Neuron (in vitro differentiated cells): ENCODE data around the gene DEF6.
"Not testable (repeated sequence)": the region's sequence is repeated elsewhere in the genome, so short reads cannot be mapped to it uniquely, and the experiment has no call there.

ENCODE experiments used
- H2AFZ ChIP-seq: one replicate; pipeline ENCODE4 v1.6.1; 2013; ENCODE audit warnings: low read depth, mild to moderate bottlenecking, inconsistent platforms, low read length, moderate library complexity
- H3K27me3 ChIP-seq: one replicate; pipeline ENCODE4 v1.6.1; 2013; ENCODE audit warnings: low read length; ENCODE audit not compliant: insufficient read depth
- H3K36me3 ChIP-seq: one replicate; pipeline ENCODE4 v1.6.1; 2013; ENCODE audit warnings: low read length; ENCODE audit not compliant: insufficient read depth
- H3K4me1 ChIP-seq: one replicate; pipeline ENCODE4 v1.6.1; 2013; ENCODE audit warnings: low read length; ENCODE audit not compliant: insufficient read depth
- H3K4me3 ChIP-seq: 2 replicates; pipeline ENCODE4 v1.5.1; 2013; ENCODE audit warnings: mild to moderate bottlenecking, low read length, moderate library complexity
- H3K9me3 ChIP-seq: one replicate; pipeline ENCODE4 v1.6.1; 2013; ENCODE audit warnings: low read length

DEF6 gene

DNA sequence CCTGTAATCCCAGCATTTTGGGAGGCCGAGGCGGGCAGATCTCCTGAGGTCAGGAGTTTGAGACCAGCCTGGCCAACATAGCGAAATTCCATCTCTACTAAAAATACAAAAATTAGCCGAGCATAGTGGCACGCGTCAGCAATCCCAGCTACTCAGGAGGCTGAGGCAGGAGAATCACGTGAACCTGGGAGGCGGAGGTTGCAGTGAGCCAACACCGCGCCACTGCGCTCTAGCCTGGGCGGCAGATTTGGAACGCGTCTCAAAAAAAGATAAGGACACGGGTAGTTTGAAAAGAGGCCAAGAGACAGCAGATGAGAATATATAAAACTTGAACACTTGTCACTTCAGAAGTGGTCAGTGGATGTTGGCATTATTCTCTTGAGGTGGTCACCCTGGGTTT, 9.5 kb downstream of the DEF6 start:
- not testable (repeated sequence) for H3K36me3 ChIP-seq, H3K27me3 ChIP-seq, H3K9me3 ChIP-seq, H3K4me3 ChIP-seq, H2AFZ ChIP-seq, H3K4me1 ChIP-seq

- H3K4me1 ChIP-seq, H3K9me3 ChIP-seq: not testable (repeated sequence)
These were observed 10.9 kb downstream of the DEF6 start for GRCh38 chr6:35308543-35308942.

DNA sequence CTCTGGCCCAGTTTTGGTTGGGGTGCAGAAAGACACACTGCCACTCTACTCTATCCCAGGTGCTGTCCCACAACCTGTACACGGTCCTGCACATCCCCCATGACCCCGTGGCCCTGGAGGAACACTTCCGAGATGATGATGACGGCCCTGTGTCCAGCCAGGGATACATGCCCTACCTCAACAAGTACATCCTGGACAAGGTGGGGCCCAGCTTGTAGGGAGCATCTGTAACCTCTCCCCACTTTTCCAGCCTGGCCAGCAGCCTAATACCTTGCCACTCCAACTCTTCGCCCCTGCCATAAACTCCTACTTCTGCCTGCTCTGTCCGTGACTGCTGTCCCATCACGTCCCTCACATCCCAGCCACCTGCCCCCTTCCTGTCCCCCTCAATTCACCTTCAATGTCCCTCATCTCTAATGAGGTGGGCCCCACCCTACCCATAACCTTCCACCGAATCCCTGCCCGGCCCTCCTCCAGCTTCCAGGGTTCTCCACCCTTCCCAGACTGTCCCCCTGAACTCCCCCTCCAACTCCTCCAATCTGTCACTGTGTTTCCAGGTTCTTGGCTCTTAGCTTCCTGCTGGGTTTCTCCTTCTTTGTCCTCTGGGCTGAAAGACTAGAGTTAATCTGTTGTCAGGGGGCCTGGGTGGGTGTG, 12.1 kb downstream of the DEF6 start:
- Histone ChIP-seq H3K4me1 (no peaks in the 10 kb centered on the region), H3K4me3 (no peak overlapping the region), H3K9me3 (no peaks in the 10 kb centered on the region), H3K36me3 (no peaks in the 10 kb centered on the region), H3K27me3 (peaks cover 9% of the 10 kb centered on the region), H2AFZ (no peak overlapping the region)

More at GRCh38 chr6:35308543-35308942, 10.9 kb downstream of the DEF6 start:
- not testable (repeated sequence) for H3K27me3 ChIP-seq, H3K4me3 ChIP-seq, H3K36me3 ChIP-seq, H2AFZ ChIP-seq

DNA sequence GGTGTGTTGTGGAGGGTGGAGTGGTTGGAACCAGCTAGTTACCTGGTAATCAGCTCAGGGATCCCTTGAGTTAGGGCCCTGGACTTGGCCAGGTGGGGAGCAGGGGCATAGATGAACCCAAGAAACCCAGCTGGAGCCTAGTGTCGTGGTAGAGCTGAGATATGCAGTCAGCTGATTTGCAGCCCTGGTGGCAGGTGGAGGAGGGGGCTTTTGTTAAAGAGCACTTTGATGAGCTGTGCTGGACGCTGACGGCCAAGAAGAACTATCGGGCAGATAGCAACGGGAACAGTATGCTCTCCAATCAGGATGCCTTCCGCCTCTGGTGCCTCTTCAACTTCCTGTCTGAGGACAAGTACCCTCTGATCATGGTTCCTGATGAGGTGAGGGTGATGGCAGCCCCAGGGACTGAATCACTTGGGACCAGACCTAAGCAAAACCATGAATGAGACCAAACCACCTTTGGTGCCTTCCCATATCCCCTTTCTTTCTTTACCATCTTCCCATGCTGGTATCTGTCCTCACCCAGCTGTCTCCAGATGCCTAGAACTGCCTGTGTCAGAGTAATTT, 12.7 kb downstream of the DEF6 start:
- peaks cover 9% of the 10 kb centered on the region for H3K27me3 ChIP-seq
- H2AFZ ChIP-seq: no peak overlapping the region
- no peaks in the 10 kb centered on the region for H3K4me1 ChIP-seq
- H3K4me3 ChIP-seq: no peak overlapping the region
- H3K36me3 ChIP-seq: no peaks in the 10 kb centered on the region
- no peaks in the 10 kb centered on the region for H3K9me3 ChIP-seq

- no peaks in the 10 kb centered on the region for H3K4me1 ChIP-seq
- H2AFZ ChIP-seq: no peak overlapping the region
- no peaks in the 10 kb centered on the region for H3K36me3 ChIP-seq
- H3K9me3 ChIP-seq: no peaks in the 10 kb centered on the region
- H3K4me3 ChIP-seq: no peak overlapping the region
- H3K27me3 ChIP-seq: peaks cover 9% of the 10 kb centered on the region
These were observed 13.9 kb downstream of the DEF6 start for GRCh38 chr6:35311390-35312075.

GRCh38 chr6:35312076-35312800, 14.6 kb downstream of the DEF6 start:
- Histone ChIP-seq H3K27me3 (peaks cover 9% of the 10 kb centered on the region), H3K9me3 (no peaks in the 10 kb centered on the region), H3K36me3 (no peaks in the 10 kb centered on the region), H3K4me3 (no peak overlapping the region), H3K4me1 (peaks cover under 1% of the 10 kb centered on the region), H2AFZ (no peak overlapping the region)

DNA sequence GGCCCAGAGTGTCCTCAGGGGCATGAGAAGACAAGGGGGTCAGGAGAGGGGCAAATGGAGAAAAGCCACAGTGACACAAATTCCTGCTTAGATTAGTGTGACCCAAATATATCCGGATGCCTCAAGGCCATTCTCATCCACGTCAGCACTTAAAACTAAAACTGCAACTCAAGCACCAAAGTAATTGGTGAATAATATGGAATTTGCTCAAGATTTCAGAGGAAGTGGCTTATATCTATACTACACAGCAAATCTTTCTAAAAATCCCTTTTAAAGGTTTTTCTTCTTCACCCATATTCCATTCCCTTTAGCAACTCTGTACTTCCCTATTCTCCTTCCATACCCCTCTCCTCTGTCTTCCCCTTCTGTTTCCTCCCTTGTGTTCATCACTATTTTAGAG, 15.2 kb downstream of the DEF6 start:
- Histone ChIP-seq H2AFZ (no peak overlapping the region), H3K4me1 (peaks cover 6% of the 10 kb centered on the region), H3K9me3 (no peaks in the 10 kb centered on the region), H3K27me3 (peaks cover 9% of the 10 kb centered on the region), H3K36me3 (no peaks in the 10 kb centered on the region), H3K4me3 (no peak overlapping the region)

GRCh38 chr6:35317483-35318195, 20.0 kb downstream of the DEF6 start:
- Histone ChIP-seq H3K27me3 (no peaks in the 10 kb centered on the region), H3K36me3 (no peaks in the 10 kb centered on the region), H2AFZ (peak overlapping the region; percentile 81), H3K4me3 (peak overlapping the region; percentile 69), H3K9me3 (no peaks in the 10 kb centered on the region), H3K4me1 (peaks cover 8% of the 10 kb centered on the region)

GRCh38 chr6:35318196-35319171, 20.9 kb downstream of the DEF6 start:
- peak overlapping the region; percentile 81 for H2AFZ ChIP-seq
- no peaks in the 10 kb centered on the region for H3K36me3 ChIP-seq
- no peaks in the 10 kb centered on the region for H3K9me3 ChIP-seq
- peak overlapping the region; percentile 69 for H3K4me3 ChIP-seq
- H3K4me1 ChIP-seq: peaks cover 8% of the 10 kb centered on the region
- no peaks in the 10 kb centered on the region for H3K27me3 ChIP-seq

DNA sequence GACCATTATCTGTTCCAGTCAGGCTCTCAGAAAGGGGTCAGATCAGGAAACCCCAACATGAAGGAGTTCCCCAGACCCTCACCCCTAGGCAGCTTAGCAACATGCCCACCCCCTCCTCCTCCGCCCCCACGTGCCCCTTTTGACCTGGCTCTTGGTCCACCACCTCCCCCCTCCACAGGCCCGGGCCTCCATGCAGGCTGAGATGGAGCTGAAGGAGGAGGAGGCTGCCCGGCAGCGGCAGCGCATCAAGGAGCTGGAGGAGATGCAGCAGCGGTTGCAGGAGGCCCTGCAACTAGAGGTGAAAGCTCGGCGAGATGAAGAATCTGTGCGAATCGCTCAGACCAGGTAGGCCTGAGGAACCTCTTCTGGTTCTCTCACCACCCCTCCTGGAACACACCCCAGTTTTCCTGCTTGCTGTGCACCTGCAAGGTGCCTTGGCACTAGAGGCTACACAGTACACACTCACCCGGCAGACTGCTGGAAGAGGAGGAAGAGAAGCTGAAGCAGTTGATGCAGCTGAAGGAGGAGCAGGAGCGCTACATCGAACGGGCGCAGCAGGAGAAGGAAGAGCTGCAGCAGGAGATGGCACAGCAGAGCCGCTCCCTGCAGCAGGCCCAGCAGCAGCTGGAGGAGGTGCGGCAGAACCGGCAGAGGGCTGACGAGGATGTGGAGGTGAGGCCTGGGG, 21.9 kb downstream of the DEF6 start:
- no peak overlapping the region for H3K4me3 ChIP-seq
- H3K9me3 ChIP-seq: no peaks in the 10 kb centered on the region
- H3K27me3 ChIP-seq: no peaks in the 10 kb centered on the region
- no peak overlapping the region for H2AFZ ChIP-seq
- peaks cover 8% of the 10 kb centered on the region for H3K4me1 ChIP-seq
- no peaks in the 10 kb centered on the region for H3K36me3 ChIP-seq

GRCh38 chr6:35320031-35320410, 22.4 kb downstream of the DEF6 start:
- Histone ChIP-seq H3K4me3 (no peak overlapping the region), H3K9me3 (no peaks in the 10 kb centered on the region), H3K36me3 (no peaks in the 10 kb centered on the region)

More at GRCh38 chr6:35320031-35320410, 22.4 kb downstream of the DEF6 start:
- Histone ChIP-seq H3K4me1 (peaks cover 8% of the 10 kb centered on the region), H2AFZ (no peak overlapping the region), H3K27me3 (no peaks in the 10 kb centered on the region)
